GM19351 (cell line): Measurements from ENCODE around the gene R3HCC1L.
"Not testable (repeated sequence)": the region's sequence is repeated elsewhere in the genome, so short reads cannot be mapped to it uniquely, and the experiment has no call there.

Experiments used
- ATAC-seq: cut with Tn5 transposase; IDR thresholded peaks from one replicate; pipeline ENCODE4 v1.9.1; 2021; ENCODE audit warnings: mild to moderate bottlenecking, moderate library complexity; ENCODE audit not compliant: unreplicated experiment

R3HCC1L gene

GRCh38 chr10:98128802-98129201, 5.7 kb upstream of the R3HCC1L start:
- ATAC-seq = no peak

- no peak for ATAC-seq
Measured at GRCh38 chr10:98131619-98132018, 2.8 kb upstream of the R3HCC1L start.

- ATAC-seq = peak; percentile 31
Measured at GRCh38 chr10:98133075-98133752, 1.2 kb upstream of the R3HCC1L start.

- ATAC-seq = no peak
Measured at GRCh38 chr10:98134117-98134430, 383 bp upstream of the R3HCC1L start.

GRCh38 chr10:98135222-98135899, 904 bp downstream of the R3HCC1L start:
- ATAC-seq = peak; percentile 5

- not testable (repeated sequence) for ATAC-seq
Measured at GRCh38 chr10:98136775-98137174, 2.3 kb downstream of the R3HCC1L start.

- no peak for ATAC-seq
Measured at GRCh38 chr10:98138031-98138430, 3.6 kb downstream of the R3HCC1L start.

GRCh38 chr10:98139431-98139830, 5.0 kb downstream of the R3HCC1L start:
- no peak for ATAC-seq

GRCh38 chr10:98141484-98142073, 7.1 kb downstream of the R3HCC1L start:
- ATAC-seq = peak; percentile 52

GRCh38 chr10:98144985-98145384, 10.5 kb downstream of the R3HCC1L start:
- ATAC-seq = no peak

- ATAC-seq = no peak
Measured at GRCh38 chr10:98149858-98150257, 15.4 kb downstream of the R3HCC1L start.

GRCh38 chr10:98150544-98150943, 16.1 kb downstream of the R3HCC1L start:
- ATAC-seq = no peak

GRCh38 chr10:98152778-98153177, 18.3 kb downstream of the R3HCC1L start:
- not testable (repeated sequence) for ATAC-seq

GRCh38 chr10:98153213-98153958, 18.9 kb downstream of the R3HCC1L start:
- not testable (repeated sequence) for ATAC-seq

- ATAC-seq = no peak
Measured at GRCh38 chr10:98154076-98154475, 19.6 kb downstream of the R3HCC1L start.

- no peak for ATAC-seq
Measured at GRCh38 chr10:98158576-98158975, 24.1 kb downstream of the R3HCC1L start.

- ATAC-seq = no peak
Measured at GRCh38 chr10:98163941-98164340, 29.5 kb downstream of the R3HCC1L start.

GRCh38 chr10:98167191-98167590, 32.7 kb downstream of the R3HCC1L start:
- ATAC-seq = no peak

GRCh38 chr10:98168147-98168546, 33.7 kb downstream of the R3HCC1L start:
- ATAC-seq = peak; percentile 53

GRCh38 chr10:98168766-98169165, 34.3 kb downstream of the R3HCC1L start:
- no peak for ATAC-seq

GRCh38 chr10:98169379-98169778, 34.9 kb downstream of the R3HCC1L start:
- ATAC-seq = peak; percentile 52
